T-helper 1 cell (primary cell): ENCODE results near the gene ZNF668.
"Not testable (repeated sequence)": the region's sequence is repeated elsewhere in the genome, so short reads cannot be mapped to it uniquely, and the experiment has no call there.

Experiments used
- DNase-seq, 5 donors: peaks; one replicate each; pipeline ENCODE4 v3.0.0-alpha.2; 2012 to 2020

ZNF668 gene

GRCh38 chr16:31050280-31051030 is 23.6 kb downstream of the ZNF668 start:
- no peak for DNase-seq

GRCh38 chr16:31043898-31044481 is 30.1 kb downstream of the ZNF668 start:
- DNase-seq = no peak

- no peak for DNase-seq
Measured at GRCh38 chr16:31043352-31043751, 30.7 kb downstream of the ZNF668 start.

DNA sequence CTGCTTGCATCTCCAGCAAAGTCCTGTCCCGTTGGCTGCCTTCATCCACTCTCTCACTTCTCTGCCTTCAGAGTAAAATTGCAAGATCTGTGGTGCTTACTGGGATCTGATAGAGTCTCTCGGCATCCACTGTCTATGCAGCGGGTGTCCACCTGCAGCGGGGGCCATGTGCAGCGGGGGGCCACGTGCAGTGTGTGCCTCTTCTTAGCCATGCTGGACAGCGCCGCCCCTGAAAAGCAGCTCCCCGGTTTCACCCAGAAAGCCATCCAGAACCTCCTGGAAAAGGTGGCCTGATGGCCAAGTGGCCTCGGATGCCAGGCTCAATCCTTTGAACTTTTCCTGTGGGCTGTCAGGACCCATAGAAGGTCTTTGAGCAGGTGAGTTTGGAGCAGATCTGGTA is 31.2 kb downstream of the ZNF668 start:
- DNase-seq = no peak

DNA sequence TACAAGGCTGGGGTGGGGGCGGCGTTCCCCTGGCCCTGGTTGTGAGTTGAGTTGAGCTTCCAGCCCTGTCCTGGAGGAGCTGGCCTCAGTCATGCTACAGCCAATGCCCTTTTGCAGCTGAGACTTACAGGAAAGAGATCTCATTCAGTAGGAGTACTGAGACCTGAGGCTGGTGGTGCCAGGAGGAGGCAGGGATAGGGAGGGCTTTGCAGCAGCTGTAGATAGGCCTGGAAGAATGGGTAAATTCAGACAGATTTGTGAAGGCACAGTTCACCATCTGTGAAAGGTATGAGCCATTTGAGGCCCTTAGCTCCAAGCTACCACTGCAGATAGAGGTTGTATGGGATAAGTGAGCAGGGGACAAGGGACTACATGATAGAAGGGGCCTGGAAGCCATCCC is 35.0 kb downstream of the ZNF668 start:
- DNase-seq = no peak

- no peak for DNase-seq
Measured at GRCh38 chr16:31036691-31037090, 37.3 kb downstream of the ZNF668 start.

GRCh38 chr16:31033709-31034492 is 40.1 kb downstream of the ZNF668 start:
- DNase-seq = peak; percentile 77 to 84 (median 84)

DNA sequence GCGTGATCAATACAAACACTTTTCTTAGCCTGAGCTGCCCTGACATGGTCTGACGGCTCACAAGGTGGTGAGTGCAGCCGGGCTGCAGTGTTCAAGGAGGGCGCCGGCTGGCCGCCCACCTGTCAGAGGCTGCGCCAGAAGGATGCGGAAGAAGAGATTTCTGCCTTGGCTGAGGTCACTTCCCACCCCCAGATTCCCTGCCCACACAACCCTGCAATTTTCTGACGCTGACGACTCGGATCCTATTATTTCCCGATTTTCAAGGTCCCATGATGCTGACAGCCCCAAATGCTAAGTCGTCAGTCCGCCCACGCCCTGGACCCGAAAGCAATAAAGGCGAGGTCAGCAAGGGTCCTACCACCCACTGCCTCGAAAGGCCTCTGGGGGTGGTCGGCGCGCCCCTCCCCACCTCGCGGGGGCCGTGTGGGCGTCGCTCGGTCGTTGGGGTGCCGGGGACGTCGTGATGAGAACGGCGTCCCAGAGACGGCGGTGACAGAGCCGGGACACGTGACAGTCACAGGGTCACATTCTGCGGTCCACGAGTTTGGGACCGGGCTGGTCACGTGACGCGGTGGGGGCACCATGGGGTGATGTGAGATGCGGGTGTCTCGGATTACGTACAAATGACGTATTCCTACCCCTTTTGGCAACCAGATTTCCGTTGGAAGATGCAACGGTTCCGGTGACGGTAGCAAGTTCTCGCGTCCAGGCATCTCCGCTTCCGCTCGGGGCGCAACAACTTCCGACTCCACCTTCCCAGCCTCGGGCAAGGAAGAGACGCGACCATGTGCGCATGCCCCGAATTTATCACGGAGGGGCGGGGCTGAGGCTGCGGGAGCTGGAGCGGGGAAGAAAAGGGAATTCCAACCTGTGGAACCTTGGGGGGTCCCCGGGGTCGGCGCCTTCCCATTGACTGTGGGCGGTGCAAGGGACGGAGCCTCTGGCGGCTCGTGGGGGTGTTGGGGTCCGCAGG is 41.0 kb downstream of the ZNF668 start, which contains the start of gene STX4:
STX4 (plus strand) TSS at position 823 of the 973 bp plus-strand sequence. CDS start 248 bp downstream, outside the sequence.
- DNase-seq = peak; percentile 97 to 99 (median 98)

- DNase-seq = no peak
Measured at GRCh38 chr16:31031276-31031675, 42.8 kb downstream of the ZNF668 start.

- DNase-seq = no peak
Measured at GRCh38 chr16:31029272-31029671, 44.8 kb downstream of the ZNF668 start.

DNA sequence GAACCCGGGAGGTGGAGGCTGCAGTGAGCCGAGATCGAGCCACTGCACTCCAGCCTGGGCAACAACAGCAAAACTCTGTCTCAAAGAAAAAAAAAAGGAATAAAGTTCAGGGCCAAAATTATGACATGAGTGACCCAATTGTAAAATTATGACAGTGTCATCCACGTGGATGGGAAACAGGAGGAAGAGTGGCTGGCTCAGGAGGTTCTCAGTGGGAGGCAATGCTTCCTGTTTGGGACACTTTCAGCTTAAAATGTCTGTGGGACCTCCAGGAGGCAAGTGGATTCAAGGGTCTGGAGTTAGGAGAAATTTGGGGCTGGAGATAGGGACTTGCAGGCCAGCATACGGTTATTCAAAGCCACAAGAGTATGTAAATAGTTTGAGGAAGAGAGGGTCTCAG is 48.7 kb downstream of the ZNF668 start:
- DNase-seq = no peak

DNA sequence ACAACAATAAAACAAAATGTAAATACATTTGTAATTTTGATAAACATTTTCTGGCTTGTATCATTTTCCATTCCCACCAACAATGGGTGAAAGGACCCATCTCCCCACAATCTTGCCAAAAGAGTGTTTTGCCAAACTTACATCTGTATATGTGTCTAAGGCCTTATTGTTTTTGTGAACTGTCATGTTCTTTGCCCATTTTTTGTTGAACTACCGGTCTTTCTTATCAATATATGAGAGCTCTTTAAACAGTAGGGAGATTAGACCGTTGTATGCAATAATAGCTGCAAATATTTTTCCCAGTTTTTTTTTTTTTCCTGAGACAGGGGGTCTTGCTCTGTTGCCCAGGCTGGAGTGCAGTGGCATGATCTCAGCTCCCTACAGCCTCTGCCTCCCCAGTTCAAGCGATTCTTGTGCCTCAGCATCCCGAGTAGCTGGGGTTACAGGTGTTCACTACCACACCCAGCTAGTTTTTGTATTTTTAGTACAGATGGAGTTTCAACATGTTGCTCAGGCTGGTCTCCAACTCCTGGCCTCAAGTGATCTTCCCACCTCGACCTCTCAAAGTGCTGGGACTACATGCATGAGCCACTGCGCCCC is 50.3 kb downstream of the ZNF668 start:
- DNase-seq = no peak

- DNase-seq = no peak
Measured at GRCh38 chr16:31023252-31023602, 50.8 kb downstream of the ZNF668 start.

- DNase-seq = no peak
Measured at GRCh38 chr16:31022544-31023251, 51.3 kb downstream of the ZNF668 start.

GRCh38 chr16:31020536-31020935 is 53.5 kb downstream of the ZNF668 start:
- no peak for DNase-seq

DNA sequence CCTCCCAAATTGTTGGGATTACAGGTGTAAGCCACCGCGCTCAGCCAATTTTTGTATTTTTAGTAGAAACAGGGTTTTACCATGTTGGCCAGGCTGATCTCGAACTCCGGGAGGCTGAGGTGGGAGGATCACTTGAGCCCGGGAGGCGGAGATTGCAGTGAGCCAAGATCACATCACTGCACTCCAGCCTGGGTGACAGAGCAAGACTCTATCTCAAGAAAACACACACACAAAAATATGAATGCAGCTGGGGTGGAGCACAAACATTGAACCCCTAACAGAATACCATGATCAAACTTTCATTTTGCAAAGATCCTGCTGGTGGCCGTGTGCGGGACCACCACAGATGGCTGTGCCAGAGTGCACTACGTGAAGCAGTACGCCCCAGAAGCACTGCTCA is 56.3 kb downstream of the ZNF668 start:
- not testable (repeated sequence) for DNase-seq

DNA sequence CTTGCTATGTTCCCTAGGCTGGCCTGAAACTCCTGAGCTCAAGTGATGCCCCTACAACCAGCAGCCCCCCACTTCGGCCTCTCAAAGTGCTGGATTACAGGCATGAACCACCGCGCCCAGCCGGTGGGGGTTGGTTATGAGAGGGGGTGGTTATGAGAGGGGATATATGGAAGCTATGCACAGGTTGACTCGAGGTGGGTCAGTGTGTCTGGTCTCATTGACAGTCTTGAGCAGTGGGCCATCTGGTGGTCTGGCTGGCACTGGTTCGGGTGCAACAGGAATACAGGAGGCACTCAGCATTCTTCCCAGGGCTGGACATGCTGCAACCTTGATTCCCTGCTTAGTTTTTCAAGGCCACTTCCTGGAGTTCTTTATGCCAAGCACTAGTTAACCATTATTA is 58.0 kb downstream of the ZNF668 start:
- DNase-seq = no peak

GRCh38 chr16:31013292-31013691 is 60.7 kb downstream of the ZNF668 start:
- not testable (repeated sequence) for DNase-seq

DNA sequence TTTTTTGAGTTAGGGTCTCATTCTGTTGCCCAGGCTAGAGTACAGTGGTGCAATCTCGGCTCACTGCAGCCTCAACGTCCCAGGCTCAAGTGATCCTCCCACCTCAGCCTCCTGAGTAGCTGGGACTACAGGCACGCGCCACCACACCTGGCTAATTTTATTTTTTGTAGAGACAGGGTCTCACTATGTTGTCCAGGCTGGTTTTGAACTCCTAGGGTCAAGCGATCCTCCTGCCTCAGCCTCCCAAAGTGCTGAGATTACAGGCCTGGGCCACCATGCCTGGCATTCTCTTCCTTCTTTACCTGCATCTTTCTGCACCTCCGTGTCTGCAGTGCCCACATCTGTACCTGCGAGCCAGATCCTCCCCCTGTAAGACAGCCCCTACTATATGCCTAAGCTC is 62.2 kb downstream of the ZNF668 start:
- not testable (repeated sequence) for DNase-seq
